PC-3 (cell line): ENCODE data around the gene RAB4A. TPM values are rescaled to one million over a fixed set of nuclear protein-coding genes. Genes with fewer than 3 reads are reported as not detected.

Source experiments
- ATAC-seq: fragments of 200-7000 bp; cut with Tn5 transposase; 2 replicates; pipeline ENCODE4 v1.9.1; 2020; ENCODE audit warnings: mild to moderate bottlenecking, moderate library complexity
- BruUV-seq: library from RNA; stranded (reverse); fragments of 400-500 nt; replicated peaks from 2 replicates; lab custom pipeline; 2021; lab: Mats Ljungman, UMichigan
- CTCF ChIA-PET: fragments of 300-600 bp; sonication (Branson Sonifier 250); formaldehyde crosslinking; loops from one replicate; lab custom pipeline; 2022; ENCODE audit warnings: antibody characterized with exemption; lab: Charles Lee
- POLR2A ChIA-PET: fragments of 300-600 bp; sonication (Branson Sonifier 250); formaldehyde crosslinking; loops from one replicate; lab custom pipeline; 2022; ENCODE audit warnings: antibody characterized with exemption; ENCODE audit not compliant: unreplicated experiment; lab: Charles Lee
- DNase-seq: peaks from one replicate; pipeline ENCODE4 v3.0.0-alpha.2; 2015
- H2AFZ ChIP-seq: fragments of 300-600 bp; sonication (generic); 2 replicates; pipeline ENCODE4 v1.6.0; 2016; ENCODE audit warnings: antibody characterized with exemption, low read length
- H3F3A ChIP-seq: fragments of 300-600 bp; sonication (generic); one replicate; pipeline ENCODE4 v1.6.0; 2017; ENCODE audit warnings: antibody characterized with exemption, low read length, control low read depth, mild to moderate bottlenecking; ENCODE audit not compliant: unreplicated experiment
- H3K27ac ChIP-seq: fragments of 300-600 bp; sonication (generic); 2 replicates; pipeline ENCODE4 v1.5.1; 2016; ENCODE audit warnings: mild to moderate bottlenecking, low read length
- H3K27me3 ChIP-seq: fragments of 300-600 bp; sonication (generic); 2 replicates; pipeline ENCODE4 v1.6.1; 2016; ENCODE audit warnings: low read length, mixed read lengths
- H3K36me3 ChIP-seq: fragments of 300-600 bp; sonication (generic); 2 replicates; pipeline ENCODE4 v1.6.1; 2016; ENCODE audit warnings: low read depth, mixed run types, low read length, mixed read lengths
- H3K4me1 ChIP-seq: fragments of 300-600 bp; sonication (generic); 2 replicates; pipeline ENCODE4 v1.5.1; 2016; ENCODE audit warnings: low read length; ENCODE audit not compliant: insufficient read depth
- H3K4me2 ChIP-seq: fragments of 300-600 bp; sonication (generic); 2 replicates; pipeline ENCODE4 v1.6.0; 2016; ENCODE audit warnings: low read length
- H3K4me3 ChIP-seq: fragments of 300-600 bp; sonication (generic); 2 replicates; pipeline ENCODE4 v1.5.1; 2016; ENCODE audit warnings: mild to moderate bottlenecking, low read length, mixed read lengths
- H3K79me2 ChIP-seq: fragments of 300-600 bp; sonication (generic); 2 replicates; pipeline ENCODE4 v1.6.1; 2017; ENCODE audit warnings: low read length, mixed read lengths
- H3K9ac ChIP-seq: fragments of 300-600 bp; sonication (generic); 2 replicates; pipeline ENCODE4 v1.6.0; 2016; ENCODE audit warnings: mild to moderate bottlenecking, low read length
- H3K9me2 ChIP-seq: fragments of 300-600 bp; sonication (generic); replicated peaks from 2 replicates; pipeline ENCODE4 v1.6.1; 2016; ENCODE audit warnings: mixed run types, low read length, mixed read lengths
- H3K9me3 ChIP-seq: fragments of 300-600 bp; sonication (generic); 2 replicates; pipeline ENCODE4 v1.6.1; 2016; ENCODE audit warnings: low read length, mixed read lengths
- H4K20me1 ChIP-seq: fragments of 300-600 bp; sonication (generic); 2 replicates; pipeline ENCODE4 v1.6.1; 2016; ENCODE audit warnings: low read length, mixed read lengths
- CTCF ChIP-seq: fragments of 300-600 bp; sonication (generic); conservative IDR thresholded peaks from 2 replicates; pipeline ENCODE4 v1.5.1; 2017; ENCODE audit warnings: antibody characterized with exemption, low read depth, mild to moderate bottlenecking, low read length
- EZH2 ChIP-seq: fragments of 300-600 bp; sonication (generic); IDR thresholded peaks from one replicate; pipeline ENCODE4 v1.6.1; 2017; ENCODE audit warnings: antibody characterized with exemption, mild to moderate bottlenecking, low read length; ENCODE audit not compliant: unreplicated experiment
- EZH2phosphoT487 ChIP-seq: fragments of 300-600 bp; sonication (generic); IDR thresholded peaks from 2 replicates; pipeline ENCODE4 v1.6.1; 2018; ENCODE audit warnings: mild to moderate bottlenecking, antibody characterized with exemption, low read length, borderline replicate concordance
- intact Hi-C: fragments of 100-400 bp; cut with micrococcal nuclease; formaldehyde crosslinking; loops from 2 replicates; pipeline ENCODE4 v1.9.0; 2023
- total RNA-seq: library from RNA; depleted of rRNA; stranded (reverse); fragments of >200 nt; gene quantifications from 2 replicates; pipeline ENCODE4 v1.2.3, GENCODE V29; 2014

Gene RAB4A
- total RNA-seq, 1 experiment from 2014 or later, result 67.0 TPM

- H3K27me3 ChIP-seq, result no peaks in the 10 kb centered on the region
- H3K27ac ChIP-seq, result no peak overlapping the region
- H3K9ac ChIP-seq, result no peak overlapping the region
- no peaks in the 10 kb centered on the region for H3K4me1 ChIP-seq
- no peaks in the 10 kb centered on the region for H3K79me2 ChIP-seq
- CTCF ChIA-PET, result no interaction called here
- no peak overlapping the region for H3K4me2 ChIP-seq
- no TSS peak for BruUV-seq
- H3K36me3 ChIP-seq, result peaks cover 22% of the 10 kb centered on the region
- DNase-seq, result no peak
- H3F3A ChIP-seq, result no peaks in the 10 kb centered on the region
- no peaks in the 10 kb centered on the region for H4K20me1 ChIP-seq
- no peak overlapping the region for H2AFZ ChIP-seq
- TF ChIP-seq EZH2, result no peak
- TF ChIP-seq EZH2phosphoT487, result no peak
- no peak for TF ChIP-seq CTCF
- ATAC-seq, result no peak
- H3K9me2 ChIP-seq, result no peaks in the 10 kb centered on the region
- no peaks in the 10 kb centered on the region for H3K9me3 ChIP-seq
- H3K4me3 ChIP-seq, result no peak overlapping the region
- POLR2A ChIA-PET, result no interaction called here
- intact Hi-C loops, result no loop called here
These were observed 48.6 kb downstream of the RAB4A start for GRCh38 chr1:229319487-229319886.

DNA sequence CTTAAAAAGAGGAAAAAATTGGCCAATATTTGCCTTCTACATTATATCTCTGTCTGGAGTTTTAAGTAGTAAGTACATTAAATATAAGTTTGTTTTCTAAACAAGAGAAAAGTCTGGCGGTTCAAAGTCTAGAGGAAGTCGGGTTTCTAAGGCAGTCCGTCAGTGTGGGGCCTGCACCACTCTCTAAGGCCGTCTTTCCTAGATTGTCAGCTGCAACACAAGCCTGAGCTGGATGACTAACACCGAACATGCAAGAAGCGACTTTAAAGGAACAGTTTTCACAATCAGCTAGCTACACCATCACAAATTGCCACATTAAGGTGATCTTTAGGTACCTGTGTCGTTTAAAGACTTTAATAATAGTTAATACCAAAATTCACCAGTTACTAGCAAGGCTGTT lies 52.3 kb downstream of the RAB4A start:
- H3K36me3 ChIP-seq, result peaks cover 36% of the 10 kb centered on the region
- ChIA-PET CTCF (no interaction called here), POLR2A (no interaction called here)
- no TSS peak for BruUV-seq
- no peak overlapping the region for H3K27ac ChIP-seq
- no peaks in the 10 kb centered on the region for H3K79me2 ChIP-seq
- no peak overlapping the region for H2AFZ ChIP-seq
- no peaks in the 10 kb centered on the region for H3K9me2 ChIP-seq
- H3K9me3 ChIP-seq, result no peaks in the 10 kb centered on the region
- H3K27me3 ChIP-seq, result no peaks in the 10 kb centered on the region
- intact Hi-C loops, result no loop called here
- no peak for ATAC-seq
- H3K4me1 ChIP-seq, result no peaks in the 10 kb centered on the region
- no peak overlapping the region for H3K4me3 ChIP-seq
- DNase-seq, result no peak
- TF ChIP-seq CTCF (no peak), EZH2phosphoT487 (no peak)
- no peaks in the 10 kb centered on the region for H4K20me1 ChIP-seq
- no peaks in the 10 kb centered on the region for H3F3A ChIP-seq
- H3K9ac ChIP-seq, result no peak overlapping the region
- no peak overlapping the region for H3K4me2 ChIP-seq

GRCh38 chr1:229323885-229324553 lies 53.1 kb downstream of the RAB4A start:
- BruUV-seq, result no TSS peak
- Histone ChIP-seq H3K9ac (no peak overlapping the region), H3K36me3 (peaks cover 36% of the 10 kb centered on the region), H3K4me2 (no peak overlapping the region), H3F3A (no peaks in the 10 kb centered on the region), H3K4me3 (no peak overlapping the region), H3K79me2 (no peaks in the 10 kb centered on the region), H3K27me3 (no peaks in the 10 kb centered on the region), H4K20me1 (no peaks in the 10 kb centered on the region), H3K9me3 (no peaks in the 10 kb centered on the region), H3K9me2 (no peaks in the 10 kb centered on the region), H3K27ac (no peak overlapping the region), H2AFZ (no peak overlapping the region), H3K4me1 (no peaks in the 10 kb centered on the region)
- intact Hi-C loops, result no loop called here
- ATAC-seq (no peak), DNase-seq (no peak)
- TF ChIP-seq EZH2 (no peak), EZH2phosphoT487 (no peak), CTCF (no peak)
- POLR2A ChIA-PET, result no interaction called here
- CTCF ChIA-PET, result no interaction called here
